WTC11 (cell line): Measurements from ENCODE around the gene ALDH2. TPM values are rescaled to one million over a fixed set of nuclear protein-coding genes. Genes with fewer than 3 reads are reported as not detected.

Experiments used
- ATAC-seq: fragments of 200-7000 bp; cut with Tn5 transposase; 2 replicates; pipeline ENCODE4 v1.10.0; 2021; ENCODE audit warnings: mild to moderate bottlenecking, moderate library complexity
- CTCF ChIA-PET: fragments of 300-600 bp; sonication (Branson Sonifier 250); formaldehyde crosslinking; loops from one replicate; lab custom pipeline; 2021; ENCODE audit warnings: antibody characterized with exemption; lab: Charles Lee
- POLR2A ChIA-PET: fragments of 350-600 bp; sonication (Branson Sonifier 250); formaldehyde crosslinking; loops from one replicate; lab custom pipeline; 2021; ENCODE audit warnings: antibody characterized with exemption; lab: Charles Lee
- DNase-seq: peaks from one replicate; pipeline ENCODE4 v3.0.0; 2021; ENCODE audit warnings: low spot score
- H3K27ac Mint-ChIP-seq: 2 replicates; pipeline ENCODE4 v1.8.0; 2021; ENCODE audit warnings: mixed read lengths
- H3K27me3 Mint-ChIP-seq: 2 replicates; pipeline ENCODE4 v1.8.0; 2021; ENCODE audit warnings: low read depth, mild to moderate bottlenecking, moderate library complexity, mixed read lengths
- H3K36me3 Mint-ChIP-seq: 2 replicates; pipeline ENCODE4 v1.8.0; 2021; ENCODE audit warnings: mixed read lengths
- H3K4me1 Mint-ChIP-seq: 2 replicates; pipeline ENCODE4 v1.8.0; 2022; ENCODE audit warnings: mixed read lengths
- H3K4me3 Mint-ChIP-seq: 2 replicates; pipeline ENCODE4 v1.8.0; 2021; ENCODE audit warnings: mild to moderate bottlenecking, moderate library complexity, mixed read lengths
- H3K9me3 Mint-ChIP-seq: 2 replicates; pipeline ENCODE4 v1.8.0; 2021; ENCODE audit warnings: mixed read lengths
- ETV6 ChIP-seq: sonication (generic); formaldehyde crosslinking; IDR thresholded peaks from 2 replicates; pipeline ENCODE4 v1.8.1; 2022; ENCODE audit warnings: mild to moderate bottlenecking, missing genetic modification reagents
- GABPB1 ChIP-seq: sonication (generic); formaldehyde crosslinking; IDR thresholded peaks from 2 replicates; pipeline ENCODE4 v1.8.1; 2023; ENCODE audit warnings: mild to moderate bottlenecking, missing genetic modification reagents
- GRHL2 ChIP-seq: fragments of 250-450 bp; sonication (Bioruptor Pico); IDR thresholded peaks from 2 replicates; pipeline ENCODE4 v1.8.0; 2022; ENCODE audit warnings: mild to moderate bottlenecking, moderate library complexity; ENCODE audit not compliant: insufficient replicate concordance, severe bottlenecking
- JAZF1 ChIP-seq: fragments of 250-450 bp; sonication (Bioruptor Pico); IDR thresholded peaks from 2 replicates; pipeline ENCODE4 v1.9.0; 2021; ENCODE audit warnings: moderate library complexity, mild to moderate bottlenecking, inconsistent platforms
- KAT7 ChIP-seq: sonication (generic); formaldehyde crosslinking; IDR thresholded peaks from 2 replicates; pipeline ENCODE4 v1.8.1; 2023; ENCODE audit warnings: missing genetic modification reagents, mild to moderate bottlenecking, borderline replicate concordance
- NR1H2 ChIP-seq: sonication (generic); formaldehyde crosslinking; IDR thresholded peaks from 2 replicates; pipeline ENCODE4 v1.9.0; 2021; ENCODE audit warnings: mild to moderate bottlenecking, moderate library complexity, missing genetic modification reagents
- NR3C1 ChIP-seq: sonication (generic); formaldehyde crosslinking; conservative IDR thresholded peaks from 2 replicates; pipeline ENCODE4 v1.8.1; 2023; ENCODE audit warnings: low read depth, mild to moderate bottlenecking, missing genetic modification reagents
- RELA ChIP-seq: sonication (generic); formaldehyde crosslinking; IDR thresholded peaks from 2 replicates; pipeline ENCODE4 v1.8.1; 2022; ENCODE audit warnings: missing genetic modification reagents, mild to moderate bottlenecking, borderline replicate concordance
- RORB ChIP-seq: fragments of 250-450 bp; sonication (Bioruptor Pico); IDR thresholded peaks from 2 replicates; pipeline ENCODE4 v1.9.0; 2021; ENCODE audit warnings: mild to moderate bottlenecking
- SOX15 ChIP-seq: fragments of 250-450 bp; sonication (Bioruptor Pico); IDR thresholded peaks from 2 replicates; pipeline ENCODE4 v1.9.0; 2021; ENCODE audit warnings: mild to moderate bottlenecking
- SP1 ChIP-seq: sonication (generic); formaldehyde crosslinking; conservative IDR thresholded peaks from 2 replicates; pipeline ENCODE4 v1.8.1; 2022; ENCODE audit warnings: missing genetic modification reagents
- ZNF263 ChIP-seq: sonication (generic); formaldehyde crosslinking; IDR thresholded peaks from 2 replicates; pipeline ENCODE4 v1.8.1; 2022; ENCODE audit warnings: low read depth, mild to moderate bottlenecking, moderate library complexity, missing genetic modification reagents
- ZNF416 ChIP-seq: fragments of 250-450 bp; sonication (Bioruptor Pico); IDR thresholded peaks from 2 replicates; pipeline ENCODE4 v1.9.0; 2021; ENCODE audit warnings: mild to moderate bottlenecking, inconsistent platforms
- ZNF423 ChIP-seq: fragments of 250-450 bp; sonication (Bioruptor Pico); IDR thresholded peaks from 2 replicates; pipeline ENCODE4 v2.1.2; 2022; ENCODE audit warnings: mild to moderate bottlenecking, moderate library complexity
- ZNF671 ChIP-seq: fragments of 250-450 bp; sonication (Bioruptor Pico); IDR thresholded peaks from 2 replicates; pipeline ENCODE4 v1.8.0; 2021; ENCODE audit warnings: mild to moderate bottlenecking
- total RNA-seq: library from RNA; stranded (reverse); gene quantifications from 3 replicates; pipeline ENCODE4 v1.2.3, GENCODE V29; 2021
- TF ChIP-seq, protein P1 (sequence below): sonication (generic); formaldehyde crosslinking; IDR thresholded peaks from 2 replicates; pipeline ENCODE4 v1.8.0; 2023; ENCODE audit warnings: mild to moderate bottlenecking, missing genetic modification reagents
- TF ChIP-seq, protein P2 (sequence below): sonication (generic); formaldehyde crosslinking; IDR thresholded peaks from 2 replicates; pipeline ENCODE4 v1.8.0; 2022; ENCODE audit warnings: mild to moderate bottlenecking, missing genetic modification reagents
- TF ChIP-seq, protein P3 (sequence below): sonication (generic); formaldehyde crosslinking; IDR thresholded peaks from 2 replicates; pipeline ENCODE4 v1.8.1; 2023; ENCODE audit warnings: mild to moderate bottlenecking, missing genetic modification reagents, borderline replicate concordance
- TF ChIP-seq, protein P4 (sequence below): sonication (generic); formaldehyde crosslinking; IDR thresholded peaks from 2 replicates; pipeline ENCODE4 v1.8.1; 2023; ENCODE audit warnings: mild to moderate bottlenecking, missing genetic modification reagents
- TF ChIP-seq, protein P5 (sequence below): sonication (generic); formaldehyde crosslinking; IDR thresholded peaks from 2 replicates; pipeline ENCODE4 v1.8.1; 2023; ENCODE audit warnings: mild to moderate bottlenecking, moderate library complexity, missing genetic modification reagents
- TF ChIP-seq, protein P6 (sequence below): sonication (generic); formaldehyde crosslinking; IDR thresholded peaks from 2 replicates; pipeline ENCODE4 v1.8.1; 2022; ENCODE audit warnings: missing genetic modification reagents, borderline replicate concordance
- TF ChIP-seq, protein P7 (sequence below): sonication (generic); formaldehyde crosslinking; IDR thresholded peaks from 2 replicates; pipeline ENCODE4 v1.8.0; 2022; ENCODE audit warnings: mild to moderate bottlenecking, missing genetic modification reagents

ALDH2 gene
- total RNA-seq, 1 experiment from 2014 or later, result 36.7 TPM

DNA sequence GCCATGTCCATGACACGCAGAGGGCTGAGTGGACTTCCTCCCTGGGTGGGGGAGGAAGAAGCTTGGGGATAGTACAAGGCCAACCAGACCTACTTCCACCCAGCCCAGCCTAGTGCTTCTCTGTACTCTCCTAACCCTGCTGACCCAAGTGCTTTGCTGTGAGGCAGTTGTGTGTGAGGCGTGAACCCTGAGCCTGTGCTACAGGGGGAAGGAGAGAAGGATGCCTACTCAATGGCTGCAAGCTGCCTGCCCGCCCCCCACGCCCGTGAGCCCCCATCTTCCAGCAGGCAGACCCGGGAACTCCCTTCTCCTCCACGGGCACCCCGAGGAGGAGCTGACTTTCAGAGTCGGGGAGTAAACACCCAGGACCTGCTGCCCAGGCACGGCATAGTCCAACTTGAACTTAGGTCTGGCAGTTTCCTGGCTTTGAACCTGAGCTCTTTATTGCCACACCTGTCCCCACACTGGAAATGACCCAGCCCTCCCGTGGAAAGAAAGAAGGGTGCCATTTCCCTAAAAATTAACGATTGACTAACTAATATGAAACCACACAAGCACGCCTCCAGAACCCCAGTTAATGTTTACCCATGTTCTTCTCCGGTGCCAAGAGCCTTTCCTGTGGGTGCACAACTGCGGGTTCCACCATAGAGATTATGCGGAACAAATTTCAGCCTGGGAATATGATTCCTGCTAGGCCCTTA is 10.8 kb downstream of the ALDH2 start:
- POLR2A ChIA-PET, result no interaction called here
- Mint-ChIP-seq H3K27ac (no peak overlapping the region), H3K27me3 (no peaks in the 10 kb centered on the region), H3K36me3 (peaks cover 23% of the 10 kb centered on the region), H3K4me3 (no peak overlapping the region), H3K4me1 (peaks cover 26% of the 10 kb centered on the region), H3K9me3 (peaks cover 9% of the 10 kb centered on the region)
- CTCF ChIA-PET, result no interaction called here
- no peak for DNase-seq
- no peak for ATAC-seq
- TF ChIP-seq, protein P1, sequence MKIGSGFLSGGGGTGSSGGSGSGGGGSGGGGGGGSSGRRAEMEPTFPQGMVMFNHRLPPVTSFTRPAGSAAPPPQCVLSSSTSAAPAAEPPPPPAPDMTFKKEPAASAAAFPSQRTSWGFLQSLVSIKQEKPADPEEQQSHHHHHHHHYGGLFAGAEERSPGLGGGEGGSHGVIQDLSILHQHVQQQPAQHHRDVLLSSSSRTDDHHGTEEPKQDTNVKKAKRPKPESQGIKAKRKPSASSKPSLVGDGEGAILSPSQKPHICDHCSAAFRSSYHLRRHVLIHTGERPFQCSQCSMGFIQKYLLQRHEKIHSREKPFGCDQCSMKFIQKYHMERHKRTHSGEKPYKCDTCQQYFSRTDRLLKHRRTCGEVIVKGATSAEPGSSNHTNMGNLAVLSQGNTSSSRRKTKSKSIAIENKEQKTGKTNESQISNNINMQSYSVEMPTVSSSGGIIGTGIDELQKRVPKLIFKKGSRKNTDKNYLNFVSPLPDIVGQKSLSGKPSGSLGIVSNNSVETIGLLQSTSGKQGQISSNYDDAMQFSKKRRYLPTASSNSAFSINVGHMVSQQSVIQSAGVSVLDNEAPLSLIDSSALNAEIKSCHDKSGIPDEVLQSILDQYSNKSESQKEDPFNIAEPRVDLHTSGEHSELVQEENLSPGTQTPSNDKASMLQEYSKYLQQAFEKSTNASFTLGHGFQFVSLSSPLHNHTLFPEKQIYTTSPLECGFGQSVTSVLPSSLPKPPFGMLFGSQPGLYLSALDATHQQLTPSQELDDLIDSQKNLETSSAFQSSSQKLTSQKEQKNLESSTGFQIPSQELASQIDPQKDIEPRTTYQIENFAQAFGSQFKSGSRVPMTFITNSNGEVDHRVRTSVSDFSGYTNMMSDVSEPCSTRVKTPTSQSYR (CRISPR knock-in tag), result no peak
- TF ChIP-seq ETV6 (CRISPR knock-in tag) (no peak), NR1H2 (CRISPR knock-in tag) (no peak), ZNF423 (CRISPR knock-in tag) (no peak), RORB (CRISPR knock-in tag) (no peak)
- TF ChIP-seq, protein P2, sequence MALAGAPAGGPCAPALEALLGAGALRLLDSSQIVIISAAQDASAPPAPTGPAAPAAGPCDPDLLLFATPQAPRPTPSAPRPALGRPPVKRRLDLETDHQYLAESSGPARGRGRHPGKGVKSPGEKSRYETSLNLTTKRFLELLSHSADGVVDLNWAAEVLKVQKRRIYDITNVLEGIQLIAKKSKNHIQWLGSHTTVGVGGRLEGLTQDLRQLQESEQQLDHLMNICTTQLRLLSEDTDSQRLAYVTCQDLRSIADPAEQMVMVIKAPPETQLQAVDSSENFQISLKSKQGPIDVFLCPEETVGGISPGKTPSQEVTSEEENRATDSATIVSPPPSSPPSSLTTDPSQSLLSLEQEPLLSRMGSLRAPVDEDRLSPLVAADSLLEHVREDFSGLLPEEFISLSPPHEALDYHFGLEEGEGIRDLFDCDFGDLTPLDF (CRISPR knock-in tag), result no peak

DNA sequence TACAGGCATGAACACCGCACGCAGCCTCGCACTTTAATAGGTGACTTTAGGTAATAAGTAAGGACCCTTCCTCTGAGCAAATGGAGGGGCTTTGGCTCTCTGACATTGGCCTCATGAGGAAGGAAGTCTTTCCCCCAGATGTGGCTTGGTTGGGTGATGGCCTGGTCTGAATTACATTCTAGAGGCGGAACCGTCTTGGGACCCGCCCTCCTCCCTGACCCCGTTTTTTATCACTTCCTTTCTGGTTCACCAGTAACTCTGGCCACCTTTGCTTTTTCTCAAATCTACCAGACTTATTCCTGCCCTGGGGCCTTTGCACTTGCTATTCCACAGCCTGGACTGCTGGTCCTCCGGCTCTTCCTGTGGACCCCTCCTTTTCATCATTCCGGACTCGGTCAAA is 13.4 kb downstream of the ALDH2 start:
- Mint-ChIP-seq H3K9me3 (peaks cover 9% of the 10 kb centered on the region), H3K4me1 (peaks cover 11% of the 10 kb centered on the region), H3K27me3 (no peaks in the 10 kb centered on the region), H3K36me3 (peaks cover 36% of the 10 kb centered on the region), H3K4me3 (no peak overlapping the region), H3K27ac (no peak overlapping the region)
- ChIA-PET CTCF (no interaction called here), POLR2A (no interaction called here)
- no peak for ATAC-seq
- no peak for DNase-seq
- TF ChIP-seq, protein P3, sequence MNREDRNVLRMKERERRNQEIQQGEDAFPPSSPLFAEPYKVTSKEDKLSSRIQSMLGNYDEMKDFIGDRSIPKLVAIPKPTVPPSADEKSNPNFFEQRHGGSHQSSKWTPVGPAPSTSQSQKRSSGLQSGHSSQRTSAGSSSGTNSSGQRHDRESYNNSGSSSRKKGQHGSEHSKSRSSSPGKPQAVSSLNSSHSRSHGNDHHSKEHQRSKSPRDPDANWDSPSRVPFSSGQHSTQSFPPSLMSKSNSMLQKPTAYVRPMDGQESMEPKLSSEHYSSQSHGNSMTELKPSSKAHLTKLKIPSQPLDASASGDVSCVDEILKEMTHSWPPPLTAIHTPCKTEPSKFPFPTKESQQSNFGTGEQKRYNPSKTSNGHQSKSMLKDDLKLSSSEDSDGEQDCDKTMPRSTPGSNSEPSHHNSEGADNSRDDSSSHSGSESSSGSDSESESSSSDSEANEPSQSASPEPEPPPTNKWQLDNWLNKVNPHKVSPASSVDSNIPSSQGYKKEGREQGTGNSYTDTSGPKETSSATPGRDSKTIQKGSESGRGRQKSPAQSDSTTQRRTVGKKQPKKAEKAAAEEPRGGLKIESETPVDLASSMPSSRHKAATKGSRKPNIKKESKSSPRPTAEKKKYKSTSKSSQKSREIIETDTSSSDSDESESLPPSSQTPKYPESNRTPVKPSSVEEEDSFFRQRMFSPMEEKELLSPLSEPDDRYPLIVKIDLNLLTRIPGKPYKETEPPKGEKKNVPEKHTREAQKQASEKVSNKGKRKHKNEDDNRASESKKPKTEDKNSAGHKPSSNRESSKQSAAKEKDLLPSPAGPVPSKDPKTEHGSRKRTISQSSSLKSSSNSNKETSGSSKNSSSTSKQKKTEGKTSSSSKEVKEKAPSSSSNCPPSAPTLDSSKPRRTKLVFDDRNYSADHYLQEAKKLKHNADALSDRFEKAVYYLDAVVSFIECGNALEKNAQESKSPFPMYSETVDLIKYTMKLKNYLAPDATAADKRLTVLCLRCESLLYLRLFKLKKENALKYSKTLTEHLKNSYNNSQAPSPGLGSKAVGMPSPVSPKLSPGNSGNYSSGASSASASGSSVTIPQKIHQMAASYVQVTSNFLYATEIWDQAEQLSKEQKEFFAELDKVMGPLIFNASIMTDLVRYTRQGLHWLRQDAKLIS (CRISPR knock-in tag), result no peak
- no peak for TF ChIP-seq JAZF1 (CRISPR knock-in tag)
- TF ChIP-seq ZNF671 (CRISPR knock-in tag), result no peak
- no peak for TF ChIP-seq ZNF416 (CRISPR knock-in tag)
- TF ChIP-seq, protein P4, sequence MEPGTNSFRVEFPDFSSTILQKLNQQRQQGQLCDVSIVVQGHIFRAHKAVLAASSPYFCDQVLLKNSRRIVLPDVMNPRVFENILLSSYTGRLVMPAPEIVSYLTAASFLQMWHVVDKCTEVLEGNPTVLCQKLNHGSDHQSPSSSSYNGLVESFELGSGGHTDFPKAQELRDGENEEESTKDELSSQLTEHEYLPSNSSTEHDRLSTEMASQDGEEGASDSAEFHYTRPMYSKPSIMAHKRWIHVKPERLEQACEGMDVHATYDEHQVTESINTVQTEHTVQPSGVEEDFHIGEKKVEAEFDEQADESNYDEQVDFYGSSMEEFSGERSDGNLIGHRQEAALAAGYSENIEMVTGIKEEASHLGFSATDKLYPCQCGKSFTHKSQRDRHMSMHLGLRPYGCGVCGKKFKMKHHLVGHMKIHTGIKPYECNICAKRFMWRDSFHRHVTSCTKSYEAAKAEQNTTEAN (CRISPR knock-in tag), result no peak
- no peak for TF ChIP-seq NR1H2 (CRISPR knock-in tag)
- no peak for TF ChIP-seq SP1
- no peak for TF ChIP-seq GABPB1 (CRISPR knock-in tag)
- TF ChIP-seq RELA (CRISPR knock-in tag), result no peak
- no peak for TF ChIP-seq ZNF263 (CRISPR knock-in tag)
- TF ChIP-seq SOX15 (CRISPR knock-in tag), result no peak
- no peak for TF ChIP-seq KAT7 (CRISPR knock-in tag)
- no peak for TF ChIP-seq NR3C1 (CRISPR knock-in tag)
- TF ChIP-seq GRHL2, result no peak
- TF ChIP-seq, protein P5, sequence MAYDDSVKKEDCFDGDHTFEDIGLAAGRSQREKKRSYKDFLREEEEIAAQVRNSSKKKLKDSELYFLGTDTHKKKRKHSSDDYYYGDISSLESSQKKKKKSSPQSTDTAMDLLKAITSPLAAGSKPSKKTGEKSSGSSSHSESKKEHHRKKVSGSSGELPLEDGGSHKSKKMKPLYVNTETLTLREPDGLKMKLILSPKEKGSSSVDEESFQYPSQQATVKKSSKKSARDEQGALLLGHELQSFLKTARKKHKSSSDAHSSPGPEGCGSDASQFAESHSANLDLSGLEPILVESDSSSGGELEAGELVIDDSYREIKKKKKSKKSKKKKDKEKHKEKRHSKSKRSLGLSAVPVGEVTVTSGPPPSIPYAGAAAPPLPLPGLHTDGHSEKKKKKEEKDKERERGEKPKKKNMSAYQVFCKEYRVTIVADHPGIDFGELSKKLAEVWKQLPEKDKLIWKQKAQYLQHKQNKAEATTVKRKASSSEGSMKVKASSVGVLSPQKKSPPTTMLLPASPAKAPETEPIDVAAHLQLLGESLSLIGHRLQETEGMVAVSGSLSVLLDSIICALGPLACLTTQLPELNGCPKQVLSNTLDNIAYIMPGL, result no peak
- TF ChIP-seq, protein P6, sequence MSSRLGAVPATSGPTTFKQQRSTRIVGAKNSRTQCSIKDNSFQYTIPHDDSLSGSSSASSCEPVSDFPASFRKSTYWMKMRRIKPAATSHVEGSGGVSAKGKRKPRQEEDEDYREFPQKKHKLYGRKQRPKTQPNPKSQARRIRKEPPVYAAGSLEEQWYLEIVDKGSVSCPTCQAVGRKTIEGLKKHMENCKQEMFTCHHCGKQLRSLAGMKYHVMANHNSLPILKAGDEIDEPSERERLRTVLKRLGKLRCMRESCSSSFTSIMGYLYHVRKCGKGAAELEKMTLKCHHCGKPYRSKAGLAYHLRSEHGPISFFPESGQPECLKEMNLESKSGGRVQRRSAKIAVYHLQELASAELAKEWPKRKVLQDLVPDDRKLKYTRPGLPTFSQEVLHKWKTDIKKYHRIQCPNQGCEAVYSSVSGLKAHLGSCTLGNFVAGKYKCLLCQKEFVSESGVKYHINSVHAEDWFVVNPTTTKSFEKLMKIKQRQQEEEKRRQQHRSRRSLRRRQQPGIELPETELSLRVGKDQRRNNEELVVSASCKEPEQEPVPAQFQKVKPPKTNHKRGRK (CRISPR knock-in tag), result no peak
- TF ChIP-seq, protein P7, sequence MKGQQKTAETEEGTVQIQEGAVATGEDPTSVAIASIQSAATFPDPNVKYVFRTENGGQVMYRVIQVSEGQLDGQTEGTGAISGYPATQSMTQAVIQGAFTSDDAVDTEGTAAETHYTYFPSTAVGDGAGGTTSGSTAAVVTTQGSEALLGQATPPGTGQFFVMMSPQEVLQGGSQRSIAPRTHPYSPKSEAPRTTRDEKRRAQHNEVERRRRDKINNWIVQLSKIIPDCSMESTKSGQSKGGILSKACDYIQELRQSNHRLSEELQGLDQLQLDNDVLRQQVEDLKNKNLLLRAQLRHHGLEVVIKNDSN (CRISPR knock-in tag), result no peak
